ENCODE data around the gene MAP3K2. TPM values are rescaled to one million over a fixed set of nuclear protein-coding genes. Genes with fewer than 3 reads are reported as not detected.

The MAP3K2 gene
- total and polyA plus RNA-seq, 2 experiments from 2014 or later = 10.2 to 23.5 TPM

DNA sequence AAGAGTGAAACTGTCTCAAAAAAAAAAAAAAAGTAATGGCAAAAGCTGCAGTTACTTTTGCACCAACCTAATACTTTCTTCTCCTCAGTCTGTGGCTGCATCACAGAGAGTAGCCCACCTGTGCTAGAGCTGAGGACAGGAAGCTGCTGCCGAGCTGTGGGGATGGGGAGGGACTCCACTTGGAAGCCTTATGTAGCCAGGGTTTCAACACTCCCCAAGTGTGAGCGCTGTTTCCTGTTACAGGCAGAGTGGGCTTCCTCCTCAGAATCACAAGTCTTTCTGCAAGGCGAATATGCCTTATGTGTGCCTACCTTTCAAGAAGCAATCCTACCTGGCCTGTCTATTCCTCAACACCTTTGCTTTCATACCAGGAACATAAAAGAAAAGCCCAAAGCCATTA, 131.4 kb downstream of the MAP3K2 start (continued):
- TF ChIP-seq, protein P1, sequence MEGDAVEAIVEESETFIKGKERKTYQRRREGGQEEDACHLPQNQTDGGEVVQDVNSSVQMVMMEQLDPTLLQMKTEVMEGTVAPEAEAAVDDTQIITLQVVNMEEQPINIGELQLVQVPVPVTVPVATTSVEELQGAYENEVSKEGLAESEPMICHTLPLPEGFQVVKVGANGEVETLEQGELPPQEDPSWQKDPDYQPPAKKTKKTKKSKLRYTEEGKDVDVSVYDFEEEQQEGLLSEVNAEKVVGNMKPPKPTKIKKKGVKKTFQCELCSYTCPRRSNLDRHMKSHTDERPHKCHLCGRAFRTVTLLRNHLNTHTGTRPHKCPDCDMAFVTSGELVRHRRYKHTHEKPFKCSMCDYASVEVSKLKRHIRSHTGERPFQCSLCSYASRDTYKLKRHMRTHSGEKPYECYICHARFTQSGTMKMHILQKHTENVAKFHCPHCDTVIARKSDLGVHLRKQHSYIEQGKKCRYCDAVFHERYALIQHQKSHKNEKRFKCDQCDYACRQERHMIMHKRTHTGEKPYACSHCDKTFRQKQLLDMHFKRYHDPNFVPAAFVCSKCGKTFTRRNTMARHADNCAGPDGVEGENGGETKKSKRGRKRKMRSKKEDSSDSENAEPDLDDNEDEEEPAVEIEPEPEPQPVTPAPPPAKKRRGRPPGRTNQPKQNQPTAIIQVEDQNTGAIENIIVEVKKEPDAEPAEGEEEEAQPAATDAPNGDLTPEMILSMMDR (conservative IDR thresholded peaks at IDR 0.05; ENCODE audit: low read depth in 2 of 2) = no peak
- TF ChIP-seq STAT1 (IDR thresholded peaks at IDR 0.05; ENCODE audit: unreplicated experiment) = no peak
- TF ChIP-seq ZNF331 (CRISPR knock-in tag; IDR thresholded peaks at IDR 0.05; ENCODE audit: low read depth) = no peak
- TF ChIP-seq CREB1 (CRISPR knock-in tag; IDR thresholded peaks at IDR 0.05; ENCODE audit: low read depth) = no peak

DNA sequence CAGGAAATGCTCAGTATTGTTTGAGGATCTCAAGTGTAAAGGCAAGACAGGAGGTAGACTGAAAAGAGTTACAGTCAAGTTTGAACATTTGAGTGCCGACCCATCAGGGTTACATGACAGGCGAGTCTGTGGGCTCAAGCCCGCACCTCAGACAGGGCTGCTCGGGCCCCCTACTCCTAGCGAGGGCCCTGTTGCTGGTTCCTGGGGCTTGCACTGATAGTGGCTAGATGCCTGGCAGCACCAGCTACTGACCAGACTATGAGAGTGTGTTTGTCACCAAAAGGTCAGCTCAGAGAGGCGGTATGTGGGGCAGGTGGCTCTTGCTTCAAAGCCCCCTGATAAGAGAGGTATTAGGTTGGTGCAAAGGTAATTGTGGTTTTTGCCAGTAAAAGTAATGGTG, 132.1 kb downstream of the MAP3K2 start:
- Histone ChIP-seq H3K9me2 (ENCODE audit: insufficient read depth) (no peaks in the 10 kb centered on the region), H3K4me2 (no peak overlapping the region), H3K4me3 (no peak overlapping the region), H3K4me1 (ENCODE audit: insufficient read depth) (no peaks in the 10 kb centered on the region), H2AFZ (no peak overlapping the region), H4K20me1 (replicated peaks; ENCODE audit: insufficient read depth) (no peaks in the 10 kb centered on the region), H3K27ac (ENCODE audit: low read depth) (no peak overlapping the region), H3K27me3 (ENCODE audit: insufficient read depth) (no peaks in the 10 kb centered on the region), H3K79me2 (replicated peaks; ENCODE audit: insufficient read depth) (no peaks in the 10 kb centered on the region), H3K36me3 (ENCODE audit: insufficient read depth) (no peaks in the 10 kb centered on the region), H3F3A (replicated peaks; ENCODE audit: low read depth) (no peaks in the 10 kb centered on the region)
- ATAC-seq = no peak
- Mint-ChIP-seq H3K4me3 (no peak overlapping the region), H3K4me1 (no peaks in the 10 kb centered on the region; the same call in 2 of the 3 replicates), H3K36me3 (ENCODE audit: low read depth) (peaks cover 43% of the 10 kb centered on the region), H3K27me3 (ENCODE audit: insufficient read depth, low read depth, poor library complexity) (no peaks in the 10 kb centered on the region), H3K27ac (no peak overlapping the region), H3K9me3 (no peaks in the 10 kb centered on the region)
- no peak for DNase-seq (ENCODE audit: low spot score)
- TF ChIP-seq, protein P1 (conservative IDR thresholded peaks at IDR 0.05; ENCODE audit: low read depth in 2 of 2) = no peak
- TF ChIP-seq EZH2 (IDR thresholded peaks at IDR 0.05; ENCODE audit: low read depth, unreplicated experiment) (no peak), JUNB (IDR thresholded peaks at IDR 0.05; ENCODE audit: unreplicated experiment) (no peak), ZNF114 (CRISPR knock-in tag; IDR thresholded peaks at IDR 0.05) (no peak), ZNF331 (CRISPR knock-in tag; IDR thresholded peaks at IDR 0.05; ENCODE audit: low read depth) (no peak)
- TF ChIP-seq, protein P2, sequence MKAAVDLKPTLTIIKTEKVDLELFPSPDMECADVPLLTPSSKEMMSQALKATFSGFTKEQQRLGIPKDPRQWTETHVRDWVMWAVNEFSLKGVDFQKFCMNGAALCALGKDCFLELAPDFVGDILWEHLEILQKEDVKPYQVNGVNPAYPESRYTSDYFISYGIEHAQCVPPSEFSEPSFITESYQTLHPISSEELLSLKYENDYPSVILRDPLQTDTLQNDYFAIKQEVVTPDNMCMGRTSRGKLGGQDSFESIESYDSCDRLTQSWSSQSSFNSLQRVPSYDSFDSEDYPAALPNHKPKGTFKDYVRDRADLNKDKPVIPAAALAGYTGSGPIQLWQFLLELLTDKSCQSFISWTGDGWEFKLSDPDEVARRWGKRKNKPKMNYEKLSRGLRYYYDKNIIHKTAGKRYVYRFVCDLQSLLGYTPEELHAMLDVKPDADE (IDR thresholded peaks at IDR 0.05) = no peak

DNA sequence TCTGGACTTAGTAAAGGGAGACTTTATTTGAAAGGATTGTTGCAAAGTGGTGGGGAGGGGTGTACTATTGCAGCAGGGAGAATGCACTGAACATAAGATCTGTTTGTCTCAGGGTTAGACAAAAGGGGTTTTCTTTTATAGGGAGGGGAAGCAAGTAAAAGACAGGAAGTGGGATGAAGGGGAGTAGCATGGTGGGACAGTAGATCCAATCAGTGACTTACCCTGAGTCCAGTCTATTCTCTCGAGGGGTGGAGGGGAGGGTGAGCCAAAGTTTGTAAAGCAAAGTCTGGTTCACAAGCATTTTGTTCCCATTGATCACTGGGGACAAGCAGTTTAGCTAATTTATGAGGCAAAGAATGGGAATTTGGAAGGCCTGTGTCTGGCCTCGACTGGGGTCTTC, 132.6 kb downstream of the MAP3K2 start:
- H3K27me3 ChIP-seq (ENCODE audit: insufficient read depth) = no peaks in the 10 kb centered on the region
- H3K9me3 Mint-ChIP-seq = no peaks in the 10 kb centered on the region
- no peak overlapping the region for H3K4me3 Mint-ChIP-seq
- no peak overlapping the region for H2AFZ ChIP-seq
- H3K27ac ChIP-seq (ENCODE audit: low read depth) = no peak overlapping the region
- no peaks in the 10 kb centered on the region for H3F3A ChIP-seq (replicated peaks; ENCODE audit: low read depth)
- no peaks in the 10 kb centered on the region for H4K20me1 ChIP-seq (replicated peaks; ENCODE audit: insufficient read depth)
- no peaks in the 10 kb centered on the region for H3K4me1 ChIP-seq (ENCODE audit: insufficient read depth)
- no peaks in the 10 kb centered on the region for H3K27me3 Mint-ChIP-seq (ENCODE audit: insufficient read depth, low read depth, poor library complexity)
- no peak overlapping the region for H3K4me2 ChIP-seq
- no peaks in the 10 kb centered on the region for H3K79me2 ChIP-seq (replicated peaks; ENCODE audit: insufficient read depth)
- no peak overlapping the region for H3K4me3 ChIP-seq
- DNase-seq (ENCODE audit: low spot score) (no peak), ATAC-seq (no peak)
- TF ChIP-seq, protein P1 (conservative IDR thresholded peaks at IDR 0.05; ENCODE audit: low read depth in 2 of 2) = no peak
- no peak for TF ChIP-seq JUNB (IDR thresholded peaks at IDR 0.05; ENCODE audit: unreplicated experiment)
- no peaks in the 10 kb centered on the region for H3K9me2 ChIP-seq (ENCODE audit: insufficient read depth)
- H3K4me1 Mint-ChIP-seq = no peaks in the 10 kb centered on the region; the same call in 2 of the 3 replicates
- H3K36me3 Mint-ChIP-seq (ENCODE audit: low read depth) = peaks cover 38% of the 10 kb centered on the region
- no peak overlapping the region for H3K27ac Mint-ChIP-seq
- H3K36me3 ChIP-seq (ENCODE audit: insufficient read depth) = no peaks in the 10 kb centered on the region
